Naive B cell (primary cell): ENCODE data around the gene MCM6. TPM values are rescaled to one million over a fixed set of nuclear protein-coding genes. Genes with fewer than 3 reads are reported as not detected.

Experiments
- polyA plus RNA-seq, 6 donors: library from polyadenylated mRNA; unstranded; fragments of 300-500 nt; fragmentation: Illumina TruSeq; gene quantifications; one replicate each; pipeline ENCODE4 v1.2.3, GENCODE V29; 2021; ENCODE audit warnings: low read depth in 6 of 6

The MCM6 gene
- polyA plus RNA-seq, 6 donors from 2014 or later, result 1.8 to 5.3 (median 2.9) TPM

Other genes with a start within 250 kb of the MCM6 start
- 100 to 1,000 TPM in 1 of 6 donors, 10 to 100 TPM in 5; 55.3 to 109 (median 96.0) TPM for gene UBXN4, start 134.6 kb downstream of the MCM6 start, polyA plus RNA-seq
- gene LCT, start 39.3 kb downstream of the MCM6 start, polyA plus RNA-seq, result not detected
- gene DARS1, start 109.2 kb upstream of the MCM6 start, polyA plus RNA-seq, result 100 to 1,000 TPM; 143 to 226 (median 172) TPM
- gene CXCR4, start 241.7 kb upstream of the MCM6 start, polyA plus RNA-seq, result 1,000 to 10,000 TPM; 1,969 to 4,468 (median 2,782) TPM